Endothelial cell (in vitro differentiated cells): ENCODE results near the gene DROSHA. TPM values are rescaled to one million over a fixed set of nuclear protein-coding genes. Genes with fewer than 3 reads are reported as not detected.
A peak's percentile ranks its signal among the peaks of the same experiment; 100 is the strongest.

Experiments
- DNase-seq: peaks from one replicate; pipeline ENCODE4 v3.0.0; 2021; ENCODE audit warnings: low spot score
- H3K27ac Mint-ChIP-seq: one replicate; pipeline ENCODE4 v1.8.0; 2021; ENCODE audit warnings: mixed read lengths, inconsistent platforms; ENCODE audit not compliant: unreplicated experiment
- H3K27me3 Mint-ChIP-seq: one replicate; pipeline ENCODE4 v1.8.0; 2021; ENCODE audit warnings: mild to moderate bottlenecking, moderate library complexity, mixed read lengths, inconsistent platforms; ENCODE audit not compliant: unreplicated experiment
- H3K36me3 Mint-ChIP-seq: one replicate; pipeline ENCODE4 v1.8.0; 2021; ENCODE audit warnings: mild to moderate bottlenecking, low read depth, mixed read lengths, inconsistent platforms; ENCODE audit not compliant: unreplicated experiment
- H3K4me1 Mint-ChIP-seq: one replicate; pipeline ENCODE4 v1.8.0; 2021; ENCODE audit warnings: mild to moderate bottlenecking, mixed read lengths, inconsistent platforms; ENCODE audit not compliant: unreplicated experiment
- H3K4me3 Mint-ChIP-seq: one replicate; pipeline ENCODE4 v1.8.0; 2021; ENCODE audit warnings: mild to moderate bottlenecking, mixed read lengths, inconsistent platforms; ENCODE audit not compliant: unreplicated experiment
- H3K9me3 Mint-ChIP-seq: one replicate; pipeline ENCODE4 v1.8.0; 2021; ENCODE audit warnings: mixed read lengths, inconsistent platforms; ENCODE audit not compliant: unreplicated experiment
- total RNA-seq: library from RNA; stranded (reverse); fragmentation: NEBNext Ultra II Directional; extraction: Animal tissue kit (Norgen Biotek cat#: 25700); gene quantifications from one replicate; pipeline ENCODE4 v1.2.1, GENCODE V29; 2021; ENCODE audit not compliant: unreplicated experiment
- TF ChIP-seq, protein P1 (sequence below): fragments of 200-600 bp; sonication (generic); IDR thresholded peaks from one replicate; pipeline ENCODE4 v1.5.0; 2021; ENCODE audit warnings: antibody characterized with exemption; ENCODE audit not compliant: unreplicated experiment

Gene DROSHA
- total RNA-seq, 1 donor from 2014 or later, result 98.2 TPM

DNA sequence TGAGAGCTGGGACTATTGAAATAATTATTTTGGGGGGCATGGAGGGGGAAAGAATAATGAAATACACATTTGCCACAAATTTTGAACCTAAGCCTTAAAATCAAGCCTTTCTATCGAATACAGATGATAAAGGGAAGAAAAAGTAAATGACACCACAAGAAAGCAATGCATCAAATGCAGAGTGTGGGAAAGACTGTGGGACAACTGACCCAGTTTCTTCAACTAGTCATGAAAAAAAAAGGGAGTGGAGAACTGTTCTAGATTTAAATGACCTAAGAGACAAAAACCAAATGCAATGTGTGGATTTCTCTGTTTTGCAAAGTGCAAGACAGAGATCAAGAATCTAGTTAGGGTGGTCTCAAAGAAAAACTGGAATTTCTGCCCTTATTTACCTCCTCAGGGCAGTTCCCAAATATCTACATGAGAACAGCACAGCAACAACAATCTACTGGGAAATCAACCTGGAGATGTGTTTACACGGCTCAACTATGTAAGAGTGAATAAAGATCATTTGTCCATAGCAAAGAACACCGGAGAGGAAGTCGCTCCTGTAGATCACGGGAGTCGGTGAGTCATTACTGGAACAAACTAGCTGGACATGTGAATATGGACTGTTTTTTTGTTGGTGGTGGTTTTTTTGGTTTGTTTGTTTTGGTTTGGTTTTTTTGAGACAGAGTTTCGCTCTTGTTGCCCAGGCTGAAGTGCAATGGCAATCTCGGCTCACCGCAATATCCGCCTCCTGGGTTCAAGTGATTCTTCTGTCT, 145.9 kb downstream of the DROSHA start:
- Mint-ChIP-seq H3K27ac (no peak overlapping the region), H3K4me1 (peaks cover 27% of the 10 kb centered on the region), H3K27me3 (peaks cover 7% of the 10 kb centered on the region), H3K36me3 (peaks cover 25% of the 10 kb centered on the region), H3K4me3 (no peak overlapping the region), H3K9me3 (peaks cover 4% of the 10 kb centered on the region)
- TF ChIP-seq, protein P1, sequence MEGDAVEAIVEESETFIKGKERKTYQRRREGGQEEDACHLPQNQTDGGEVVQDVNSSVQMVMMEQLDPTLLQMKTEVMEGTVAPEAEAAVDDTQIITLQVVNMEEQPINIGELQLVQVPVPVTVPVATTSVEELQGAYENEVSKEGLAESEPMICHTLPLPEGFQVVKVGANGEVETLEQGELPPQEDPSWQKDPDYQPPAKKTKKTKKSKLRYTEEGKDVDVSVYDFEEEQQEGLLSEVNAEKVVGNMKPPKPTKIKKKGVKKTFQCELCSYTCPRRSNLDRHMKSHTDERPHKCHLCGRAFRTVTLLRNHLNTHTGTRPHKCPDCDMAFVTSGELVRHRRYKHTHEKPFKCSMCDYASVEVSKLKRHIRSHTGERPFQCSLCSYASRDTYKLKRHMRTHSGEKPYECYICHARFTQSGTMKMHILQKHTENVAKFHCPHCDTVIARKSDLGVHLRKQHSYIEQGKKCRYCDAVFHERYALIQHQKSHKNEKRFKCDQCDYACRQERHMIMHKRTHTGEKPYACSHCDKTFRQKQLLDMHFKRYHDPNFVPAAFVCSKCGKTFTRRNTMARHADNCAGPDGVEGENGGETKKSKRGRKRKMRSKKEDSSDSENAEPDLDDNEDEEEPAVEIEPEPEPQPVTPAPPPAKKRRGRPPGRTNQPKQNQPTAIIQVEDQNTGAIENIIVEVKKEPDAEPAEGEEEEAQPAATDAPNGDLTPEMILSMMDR, result no peak
- no peak for DNase-seq

DNA sequence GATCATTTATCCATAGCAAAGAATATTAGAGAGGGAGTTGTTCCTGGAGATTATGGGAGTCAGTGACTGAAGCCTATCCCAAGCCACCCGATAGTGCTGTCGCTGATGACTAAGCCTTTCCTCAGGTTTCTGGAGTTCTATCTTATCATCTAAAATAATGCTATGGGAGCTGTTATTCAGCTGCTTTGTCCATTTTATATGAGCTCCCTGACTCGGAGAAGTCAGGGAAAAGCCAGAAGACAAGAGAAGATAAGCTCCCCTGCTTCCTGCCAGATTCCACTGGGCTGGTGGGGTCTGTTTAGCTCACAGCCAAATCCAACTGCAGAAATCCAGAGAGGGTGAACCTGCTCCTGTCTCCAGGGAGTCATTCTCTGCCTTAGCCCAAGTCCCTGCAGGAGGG, 148.2 kb downstream of the DROSHA start:
- H3K4me3 Mint-ChIP-seq, result no peak overlapping the region
- TF ChIP-seq, protein P1, result no peak
- peak; percentile 11 for DNase-seq
- H3K4me1 Mint-ChIP-seq, result peaks cover 25% of the 10 kb centered on the region
- peak overlapping the region; percentile 10 for H3K27ac Mint-ChIP-seq
- H3K36me3 Mint-ChIP-seq, result peaks cover 16% of the 10 kb centered on the region
- H3K9me3 Mint-ChIP-seq, result no peaks in the 10 kb centered on the region
- H3K27me3 Mint-ChIP-seq, result peaks cover 2% of the 10 kb centered on the region

DNA sequence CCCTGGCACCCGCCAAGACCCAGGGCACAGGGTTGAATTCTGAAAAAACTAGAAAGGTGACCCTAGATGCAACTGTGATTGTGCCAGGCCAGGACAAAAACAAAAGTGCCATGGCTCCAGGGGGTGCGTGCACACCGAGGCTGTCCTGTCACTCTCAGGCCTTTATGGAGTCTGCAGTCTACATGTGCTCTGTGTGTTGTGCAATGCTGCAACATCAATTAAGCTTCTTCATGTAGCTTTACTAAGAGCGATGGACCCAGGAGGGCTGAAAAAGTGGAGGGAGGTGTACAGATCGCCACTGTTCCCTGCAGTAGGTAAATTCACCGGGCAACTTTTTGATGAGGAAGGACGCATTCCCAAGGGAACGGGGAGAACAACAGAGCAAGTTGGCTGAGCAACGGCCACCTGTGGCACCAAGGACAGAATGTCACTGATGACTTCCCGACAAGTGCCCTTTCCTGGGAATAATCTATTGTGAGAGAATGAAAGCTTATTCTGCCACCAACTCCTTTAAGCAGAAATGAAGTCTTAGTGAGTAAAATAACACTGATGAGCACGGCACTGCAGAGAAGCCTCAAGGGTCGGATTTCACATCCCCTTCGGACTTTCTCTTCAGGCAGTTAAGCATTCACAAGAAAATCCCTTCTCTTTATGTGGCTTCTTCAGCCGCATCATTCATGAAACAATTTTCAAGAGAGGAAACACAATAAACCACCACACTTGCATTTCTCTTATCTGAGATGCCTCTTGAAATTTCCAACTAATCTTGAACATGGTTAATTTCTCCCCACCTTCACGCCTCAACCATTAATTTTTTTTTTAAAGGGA, 149.6 kb downstream of the DROSHA start:
- no peaks in the 10 kb centered on the region for H3K9me3 Mint-ChIP-seq
- H3K27ac Mint-ChIP-seq, result no peak overlapping the region
- peaks cover 7% of the 10 kb centered on the region for H3K36me3 Mint-ChIP-seq
- no peak for DNase-seq
- H3K4me1 Mint-ChIP-seq, result peaks cover 25% of the 10 kb centered on the region
- no peak overlapping the region for H3K4me3 Mint-ChIP-seq
- TF ChIP-seq, protein P1, result no peak
- H3K27me3 Mint-ChIP-seq, result peaks cover 2% of the 10 kb centered on the region

DNA sequence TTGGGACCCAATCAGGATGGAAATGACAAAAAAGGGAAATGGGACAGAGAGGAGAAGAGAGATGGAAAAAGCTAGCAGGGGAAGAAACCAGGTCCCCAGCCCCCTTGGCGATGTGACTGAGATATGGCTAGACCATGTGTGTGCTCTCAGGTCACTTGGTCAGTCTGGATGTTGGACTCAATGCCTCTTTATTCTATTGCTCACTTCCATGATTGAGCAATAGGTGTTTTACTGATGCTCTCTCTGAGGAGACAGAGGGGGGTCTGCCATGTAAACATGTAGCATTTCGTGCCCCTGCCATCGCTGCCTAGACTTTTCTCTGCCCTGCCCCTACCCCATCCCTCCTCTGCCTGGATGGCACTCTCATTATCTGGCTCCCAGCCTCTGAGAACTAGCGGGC, 150.6 kb downstream of the DROSHA start:
- H3K27ac Mint-ChIP-seq, result no peak overlapping the region

More for the DNA sequence above, 150.6 kb downstream of the DROSHA start:
- DNase-seq, result no peak
- H3K9me3 Mint-ChIP-seq, result no peaks in the 10 kb centered on the region
- peaks cover 7% of the 10 kb centered on the region for H3K36me3 Mint-ChIP-seq
- H3K27me3 Mint-ChIP-seq, result peaks cover 2% of the 10 kb centered on the region
- H3K4me3 Mint-ChIP-seq, result no peak overlapping the region
- TF ChIP-seq, protein P1, result no peak
- peaks cover 25% of the 10 kb centered on the region for H3K4me1 Mint-ChIP-seq
